GM23248 (cell line): ENCODE results near the gene RNLS. TPM values are rescaled to one million over a fixed set of nuclear protein-coding genes. Genes with fewer than 3 reads are reported as not detected.
A peak's percentile ranks its signal among the peaks of the same experiment; 100 is the strongest.

Source experiments
- DNase-seq: peaks from one replicate; pipeline ENCODE4 v3.0.0-alpha.2; 2015
- H2AFZ ChIP-seq: fragments of 200-600 bp; sonication (generic); 2 replicates; pipeline ENCODE4 v1.6.1; 2016; ENCODE audit warnings: antibody characterized with exemption
- H3F3A ChIP-seq: fragments of 200-600 bp; sonication (generic); 2 replicates; pipeline ENCODE4 v1.6.1; 2016; ENCODE audit warnings: mild to moderate bottlenecking, antibody characterized with exemption, mixed run types; ENCODE audit not compliant: insufficient read depth
- H3K27ac ChIP-seq: fragments of 200-600 bp; sonication (generic); 2 replicates; pipeline ENCODE4 v1.5.1; 2016; ENCODE audit warnings: mild to moderate bottlenecking
- H3K27me3 ChIP-seq: fragments of 200-600 bp; sonication (generic); replicated peaks from 2 replicates; pipeline ENCODE4 v1.6.1; 2016; ENCODE audit warnings: mild to moderate bottlenecking; ENCODE audit not compliant: insufficient read depth
- H3K36me3 ChIP-seq: fragments of 200-600 bp; sonication (generic); 2 replicates; pipeline ENCODE4 v1.6.1; 2016; ENCODE audit warnings: low read depth, mild to moderate bottlenecking
- H3K4me1 ChIP-seq: fragments of 200-600 bp; sonication (generic); 2 replicates; pipeline ENCODE4 v1.6.1; 2016; ENCODE audit warnings: mild to moderate bottlenecking; ENCODE audit not compliant: insufficient read depth
- H3K4me2 ChIP-seq: fragments of 200-600 bp; sonication (generic); one replicate; pipeline ENCODE4 v1.6.1; 2016; ENCODE audit warnings: mild to moderate bottlenecking; ENCODE audit not compliant: unreplicated experiment
- H3K4me3 ChIP-seq: fragments of 200-600 bp; sonication (generic); 2 replicates; pipeline ENCODE4 v1.5.1; 2016; ENCODE audit warnings: mild to moderate bottlenecking
- H3K79me2 ChIP-seq: fragments of 200-600 bp; sonication (generic); 2 replicates; pipeline ENCODE4 v1.6.1; 2016; ENCODE audit warnings: mild to moderate bottlenecking; ENCODE audit not compliant: insufficient read depth
- H3K9ac ChIP-seq: fragments of 200-600 bp; sonication (generic); 2 replicates; pipeline ENCODE4 v1.6.1; 2016; ENCODE audit warnings: mild to moderate bottlenecking
- H3K9me2 ChIP-seq: fragments of 200-600 bp; sonication (generic); 2 replicates; pipeline ENCODE4 v1.6.1; 2016; ENCODE audit warnings: mixed run types, mild to moderate bottlenecking, moderate library complexity; ENCODE audit not compliant: insufficient read depth
- H3K9me3 ChIP-seq: fragments of 200-600 bp; sonication (generic); one replicate; pipeline ENCODE4 v1.6.1; 2017; ENCODE audit warnings: low read depth
- H4K20me1 ChIP-seq: fragments of 200-600 bp; sonication (generic); 2 replicates; pipeline ENCODE4 v1.6.0; 2016; ENCODE audit not compliant: insufficient read depth
- EZH2 ChIP-seq: fragments of 200-600 bp; sonication (generic); IDR thresholded peaks from 2 replicates; pipeline ENCODE4 v1.6.1; 2018; ENCODE audit warnings: antibody characterized with exemption, mild to moderate bottlenecking; ENCODE audit not compliant: insufficient read depth, poor library complexity, severe bottlenecking
- EZH2phosphoT487 ChIP-seq: fragments of 200-600 bp; sonication (generic); IDR thresholded peaks from 2 replicates; pipeline ENCODE4 v1.6.1; 2018; ENCODE audit warnings: antibody characterized with exemption, moderate library complexity, mild to moderate bottlenecking, low read depth; ENCODE audit not compliant: insufficient read depth
- WGBS, 2 experiments: methylation state at CpG; one replicate each; pipeline ENCODE4 v1.1.6; 2015 to 2017; ENCODE audit warnings: low lambda C conversion rate in 2 of 2, low coverage in 1 of 2; ENCODE audit errors: missing lambda C conversion rate in 2 of 2; 5-methylcytosine and 5-hydroxymethylcytosine counted together
- in situ Hi-C: fragments of 300-500 bp; cut with MboI; formaldehyde crosslinking; loops from 2 replicates; pipeline ENCODE4 v1.15.0; 2020
- polyA plus RNA-seq: library from polyadenylated mRNA; unstranded; fragments of >200 nt; fragmentation: Nextera tagmentation; extraction: Ambion mirVana; gene quantifications from 2 replicates; pipeline ENCODE4 v1.2.1, GENCODE V29; 2016
- total RNA-seq: library from RNA; depleted of rRNA; stranded (reverse); fragments of >200 nt; shearing (Covaris generic); gene quantifications from 2 replicates; pipeline ENCODE4 v1.2.3, GENCODE V29; 2014

RNLS gene
- total and polyA plus RNA-seq, 2 experiments from 2014 or later = 11.5 to 23.1 TPM

GRCh38 chr10:88538048-88538447, 45.1 kb downstream of the RNLS start:
- H3K27me3 ChIP-seq = no peaks in the 10 kb centered on the region
- no peak overlapping the region for H3K27ac ChIP-seq
- H3F3A ChIP-seq = peaks cover 6% of the 10 kb centered on the region; the same call in 1 of the 2 replicates
- peaks cover 3% of the 10 kb centered on the region; the same call in 1 of the 2 replicates for H3K9me2 ChIP-seq
- H3K4me3 ChIP-seq = no peak overlapping the region
- no peaks in the 10 kb centered on the region for H3K79me2 ChIP-seq
- H3K9me3 ChIP-seq = no peaks in the 10 kb centered on the region
- H3K9ac ChIP-seq = no peak overlapping the region
- in situ Hi-C loops = no loop called here
- H4K20me1 ChIP-seq = no peaks in the 10 kb centered on the region
- H3K36me3 ChIP-seq = no peaks in the 10 kb centered on the region
- peaks cover 18% of the 10 kb centered on the region for H3K4me1 ChIP-seq
- peak; percentile 28 for DNase-seq
- H2AFZ ChIP-seq = no peak overlapping the region; the same call in 1 of the 2 replicates
- WGBS, 2 experiments = 6 to 10% methylated on average over 2 of the region's 2 CpGs
- TF ChIP-seq EZH2 = no peak
- no peak for TF ChIP-seq EZH2phosphoT487
- no peak overlapping the region for H3K4me2 ChIP-seq

- Histone ChIP-seq H3K27ac (no peak overlapping the region), H3F3A (peaks cover 6% of the 10 kb centered on the region; the same call in 1 of the 2 replicates), H3K9me2 (peaks cover 3% of the 10 kb centered on the region; the same call in 1 of the 2 replicates), H3K4me1 (peaks cover 18% of the 10 kb centered on the region), H3K4me3 (no peak overlapping the region), H3K4me2 (no peak overlapping the region), H3K36me3 (no peaks in the 10 kb centered on the region), H3K9me3 (no peaks in the 10 kb centered on the region), H3K9ac (no peak overlapping the region), H3K27me3 (no peaks in the 10 kb centered on the region), H2AFZ (no peak overlapping the region), H4K20me1 (no peaks in the 10 kb centered on the region), H3K79me2 (no peaks in the 10 kb centered on the region)
- no peak for DNase-seq
- in situ Hi-C loops = no loop called here
- TF ChIP-seq EZH2 (no peak), EZH2phosphoT487 (no peak)
- WGBS, 2 experiments = 61 to 64% methylated on average over 2 of the region's 2 CpGs
These were observed 45.8 kb downstream of the RNLS start for GRCh38 chr10:88537322-88537721.

GRCh38 chr10:88536437-88536836, 46.7 kb downstream of the RNLS start:
- no peak overlapping the region for H3K27ac ChIP-seq
- no peak overlapping the region for H3K4me2 ChIP-seq
- no peak overlapping the region for H3K4me3 ChIP-seq
- peaks cover 18% of the 10 kb centered on the region for H3K4me1 ChIP-seq
- no peaks in the 10 kb centered on the region for H3K79me2 ChIP-seq
- 79 to 82% methylated on average over 4 of the region's 4 CpGs for WGBS, 2 experiments
- H3K9ac ChIP-seq = no peak overlapping the region
- H3K9me2 ChIP-seq = peaks cover 1% of the 10 kb centered on the region; the same call in 1 of the 2 replicates
- no peaks in the 10 kb centered on the region for H3K9me3 ChIP-seq
- H3K27me3 ChIP-seq = no peaks in the 10 kb centered on the region
- peaks cover 6% of the 10 kb centered on the region; the same call in 1 of the 2 replicates for H3F3A ChIP-seq
- no peaks in the 10 kb centered on the region for H4K20me1 ChIP-seq
- DNase-seq = no peak
- H3K36me3 ChIP-seq = no peaks in the 10 kb centered on the region; the same call in 1 of the 2 replicates
- TF ChIP-seq EZH2 (no peak), EZH2phosphoT487 (no peak)
- H2AFZ ChIP-seq = no peak overlapping the region
- in situ Hi-C loops = no loop called here

GRCh38 chr10:88534072-88534665, 48.9 kb downstream of the RNLS start:
- in situ Hi-C loops = no loop called here
- DNase-seq = no peak
- peaks cover 6% of the 10 kb centered on the region; the same call in 1 of the 2 replicates for H3F3A ChIP-seq
- 75 to 78% methylated on average over 1 of the region's 1 CpG for WGBS, 2 experiments
- no peaks in the 10 kb centered on the region for H3K9me3 ChIP-seq
- H2AFZ ChIP-seq = no peak overlapping the region
- no peaks in the 10 kb centered on the region for H3K79me2 ChIP-seq
- no peak overlapping the region for H3K9ac ChIP-seq
- H3K27me3 ChIP-seq = no peaks in the 10 kb centered on the region
- H3K27ac ChIP-seq = no peak overlapping the region
- H3K36me3 ChIP-seq = no peaks in the 10 kb centered on the region; the same call in 1 of the 2 replicates
- H4K20me1 ChIP-seq = no peaks in the 10 kb centered on the region
- no peak overlapping the region for H3K4me2 ChIP-seq
- H3K9me2 ChIP-seq = no peaks in the 10 kb centered on the region
- H3K4me3 ChIP-seq = no peak overlapping the region
- H3K4me1 ChIP-seq = peaks cover 13% of the 10 kb centered on the region
- TF ChIP-seq EZH2 = no peak
- no peak for TF ChIP-seq EZH2phosphoT487
